Muscle of back (tissue), 11 donors: ENCODE measurements around the gene MYO1B. TPM values are rescaled to one million over a fixed set of nuclear protein-coding genes. Genes with fewer than 3 reads are reported as not detected.

Experiments used
- DNase-seq, 3 donors: peaks; one replicate each; pipeline versions ENCODE4 v3.0.0 to v3.0.0-alpha.2; 2013
- polyA plus RNA-seq, 10 donors: library from polyadenylated mRNA; unstranded; fragments of 120-200 nt; gene quantifications; one replicate each; pipeline ENCODE4 v1.2.1, GENCODE V29; 2013; ENCODE audit not compliant: insufficient read length in 10 of 10

Gene MYO1B
- polyA plus RNA-seq, 10 donors, result 60.1 to 111 (median 85.2) TPM

DNA sequence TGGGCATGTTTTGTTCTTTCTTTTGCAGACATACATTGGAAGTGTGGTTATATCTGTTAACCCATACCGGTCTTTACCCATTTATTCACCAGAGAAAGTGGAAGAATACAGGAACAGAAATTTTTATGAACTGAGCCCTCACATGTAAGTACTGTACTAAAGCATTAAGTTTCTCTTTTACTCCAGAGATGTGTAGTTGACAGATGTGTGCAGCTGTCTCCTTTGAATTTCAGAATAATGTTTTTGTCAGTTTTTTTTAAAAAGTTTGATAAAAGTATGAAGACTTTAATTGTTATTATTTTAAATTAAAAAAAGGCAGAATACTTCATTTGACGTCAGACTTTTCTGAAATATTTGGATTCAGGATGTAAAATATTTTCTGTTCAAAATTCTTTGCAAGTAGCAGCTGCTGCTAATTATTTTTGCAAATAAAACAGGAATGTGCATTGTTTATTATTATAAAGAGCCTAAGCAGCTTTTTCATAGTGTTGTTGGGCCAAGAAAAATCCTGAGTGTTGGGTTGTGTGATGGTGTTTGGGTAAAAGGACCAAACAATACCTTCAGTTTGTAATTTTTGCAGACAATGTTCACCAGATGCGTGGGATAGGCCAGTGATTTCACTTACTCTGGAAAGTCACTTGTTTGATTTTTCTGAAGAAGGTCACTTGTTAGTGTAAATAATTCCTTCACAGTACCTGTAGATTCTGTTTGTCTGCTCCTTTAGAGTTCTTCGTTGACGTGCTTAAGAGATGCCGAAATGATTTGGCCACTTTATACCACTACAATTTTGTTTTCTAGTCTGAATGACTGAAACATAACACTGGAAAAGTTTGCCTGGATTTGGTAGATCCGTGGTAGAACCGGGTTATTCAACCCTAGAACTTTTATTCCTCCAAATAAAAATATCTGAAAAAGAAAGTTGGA lies 51.1 kb downstream of the MYO1B start:
- no peak for DNase-seq

DNA sequence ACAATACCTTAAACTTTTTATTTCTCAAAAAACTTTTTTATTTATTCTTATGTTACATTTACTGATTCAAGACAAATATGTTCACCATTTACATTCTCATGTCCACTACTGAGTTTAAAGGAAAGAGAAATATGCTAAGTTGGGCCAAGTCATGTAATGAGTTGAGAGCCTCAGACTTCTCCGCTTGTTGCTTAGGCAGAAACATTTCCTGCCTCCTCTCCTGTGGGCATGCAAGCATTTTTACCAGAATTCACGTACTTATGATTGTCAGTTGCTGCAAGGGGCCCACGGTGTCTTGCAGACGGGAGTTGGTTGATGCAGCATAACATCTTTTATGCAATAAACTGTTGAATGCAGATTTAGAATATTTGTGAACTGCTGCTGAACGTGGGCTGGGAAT lies 51.8 kb downstream of the MYO1B start:
- DNase-seq, result no peak

DNA sequence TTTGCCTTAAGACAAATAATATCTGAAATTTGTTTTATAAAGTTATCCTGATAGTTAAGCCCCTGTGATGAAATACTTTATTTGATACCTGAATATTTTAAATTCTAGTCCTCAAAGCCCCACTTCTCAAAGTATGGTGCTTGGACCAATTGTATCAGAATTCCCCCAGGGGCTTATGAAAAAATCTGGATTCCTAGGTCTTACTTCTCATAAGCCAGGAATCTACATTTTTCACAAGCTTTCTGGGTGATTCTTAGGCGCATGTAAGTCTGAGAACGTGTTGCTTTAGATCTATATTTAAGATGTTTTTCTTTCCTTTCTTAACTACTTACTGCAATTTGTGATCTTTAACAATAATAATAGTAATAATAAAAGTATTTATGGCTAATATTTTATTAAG lies 53.1 kb downstream of the MYO1B start:
- DNase-seq, result no peak

DNA sequence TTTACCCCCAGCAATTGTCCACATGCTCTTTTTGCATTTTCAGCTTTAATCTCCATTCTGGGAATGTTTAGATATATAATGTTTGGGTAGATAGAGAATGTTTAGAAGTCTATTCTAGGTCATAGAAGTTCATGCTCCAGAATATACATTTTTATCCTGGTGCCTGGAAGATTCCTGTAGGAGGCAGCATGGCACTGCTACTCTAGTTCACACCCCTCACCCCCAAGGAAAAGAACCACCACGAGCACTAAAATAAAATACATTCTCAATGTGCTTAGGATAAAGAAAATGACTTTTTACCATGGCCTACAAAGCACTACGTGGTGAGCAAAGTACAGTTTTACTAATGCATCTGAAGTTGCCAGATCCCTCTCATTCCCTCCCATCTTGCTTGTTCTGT lies 53.8 kb downstream of the MYO1B start:
- DNase-seq, result no peak

DNA sequence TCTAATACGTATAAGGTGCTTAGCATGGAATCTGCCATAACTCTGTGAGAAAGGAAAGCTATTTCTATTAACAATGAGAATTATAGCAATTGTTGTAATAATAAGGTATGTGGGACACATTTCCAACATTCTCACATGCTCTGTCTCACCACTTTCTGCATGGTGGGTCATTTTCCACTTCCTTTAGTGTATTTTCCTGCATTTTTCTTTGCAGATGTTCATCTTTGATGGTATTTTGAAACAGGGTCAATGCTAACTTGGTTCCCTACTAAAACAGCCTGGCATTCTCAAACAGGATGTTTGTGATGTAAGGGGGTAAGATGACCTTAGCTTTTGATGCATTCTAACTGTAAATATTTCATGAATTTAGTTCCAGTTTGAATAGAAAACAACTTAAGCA lies 54.7 kb downstream of the MYO1B start:
- no peak for DNase-seq

DNA sequence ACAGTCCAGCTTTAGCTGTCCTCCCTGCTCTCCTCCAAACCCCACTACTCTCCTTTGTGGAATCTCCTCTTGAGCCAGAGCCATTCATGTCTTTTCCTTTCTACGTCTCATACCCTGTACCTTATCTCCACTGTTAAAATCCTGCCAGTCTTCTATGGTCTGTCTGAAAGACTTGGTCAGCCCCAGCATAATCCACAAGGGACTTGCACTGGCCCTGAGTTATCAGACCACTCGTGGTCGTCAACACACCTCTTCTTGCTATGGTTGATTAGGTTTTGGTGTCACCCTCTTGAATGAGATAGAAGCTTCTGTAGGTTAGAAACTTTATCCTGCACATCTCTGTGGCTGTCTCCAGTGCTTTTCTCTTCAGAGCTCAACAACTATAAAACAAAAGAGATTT lies 56.8 kb downstream of the MYO1B start:
- no peak for DNase-seq

DNA sequence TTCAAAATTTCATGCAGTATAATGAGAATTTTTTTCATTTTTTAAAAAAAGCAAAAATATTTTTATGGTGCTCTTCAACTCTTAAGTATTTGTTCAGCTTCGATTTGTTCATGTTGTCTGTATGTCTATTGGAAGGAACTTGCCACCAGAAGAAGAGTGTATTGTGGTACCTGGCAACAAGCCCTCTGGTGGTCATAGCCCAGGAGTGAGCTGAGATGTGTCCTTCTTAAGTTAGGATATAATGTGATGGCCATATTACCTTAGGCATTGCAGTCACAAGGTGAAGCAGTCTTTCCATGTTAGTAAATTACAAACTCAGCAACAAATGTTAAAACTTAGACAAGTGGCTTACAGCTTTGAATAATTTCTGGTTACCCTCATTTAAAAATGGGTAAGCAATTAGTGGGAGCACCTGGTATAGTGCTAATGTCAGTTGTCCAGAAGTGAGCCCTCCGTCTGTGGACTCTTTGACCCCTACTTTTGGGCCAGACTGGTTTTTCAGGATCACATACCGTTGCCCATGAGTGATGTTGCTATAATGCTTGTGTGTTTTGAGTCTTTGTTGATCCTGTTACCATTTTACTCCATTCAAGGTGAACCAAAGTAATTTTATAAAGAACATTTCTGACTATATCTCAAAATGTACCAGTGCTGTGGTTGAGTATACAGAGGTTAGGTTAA lies 57.4 kb downstream of the MYO1B start:
- DNase-seq, result no peak

DNA sequence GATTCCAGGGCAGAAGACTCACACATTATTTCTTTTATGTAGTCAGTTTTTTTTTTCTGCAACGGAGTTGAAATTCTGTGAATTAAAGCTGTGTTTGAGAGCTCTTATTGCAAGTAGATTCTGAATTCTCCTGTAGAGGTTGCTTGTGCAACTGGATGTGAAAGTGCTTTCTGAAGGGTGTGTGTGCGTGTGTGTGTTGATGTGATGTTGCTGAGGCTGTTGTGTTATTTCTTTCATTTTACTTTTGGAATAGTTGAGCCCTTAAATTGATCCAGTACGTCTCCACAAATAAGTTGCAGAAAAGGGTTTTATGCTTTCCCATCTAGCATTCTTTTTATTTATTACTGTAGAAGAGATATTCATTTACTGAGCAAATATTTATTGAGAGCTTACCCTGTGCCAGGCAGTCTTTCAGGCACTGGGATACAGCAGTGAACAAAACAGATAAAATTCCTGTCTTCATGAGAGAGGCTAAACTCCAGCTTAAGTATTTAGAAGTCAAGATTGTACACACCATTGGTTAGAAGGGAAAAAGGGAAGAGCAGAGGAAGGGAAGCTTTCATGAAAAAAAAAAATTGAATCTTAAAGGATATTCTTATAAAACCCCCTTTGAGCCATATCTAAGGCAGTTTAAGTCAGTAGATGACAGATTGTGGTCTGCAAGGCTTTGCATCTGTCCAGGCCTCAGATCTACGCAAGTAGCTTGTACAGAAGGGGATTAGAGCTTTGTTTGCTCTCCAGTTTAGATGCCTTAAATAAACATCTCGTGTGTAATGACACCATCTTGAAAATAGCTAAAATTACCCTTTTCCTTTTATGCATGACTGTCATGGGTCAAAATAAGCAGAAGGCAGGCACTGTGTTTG lies 58.2 kb downstream of the MYO1B start:
- DNase-seq, result no peak

DNA sequence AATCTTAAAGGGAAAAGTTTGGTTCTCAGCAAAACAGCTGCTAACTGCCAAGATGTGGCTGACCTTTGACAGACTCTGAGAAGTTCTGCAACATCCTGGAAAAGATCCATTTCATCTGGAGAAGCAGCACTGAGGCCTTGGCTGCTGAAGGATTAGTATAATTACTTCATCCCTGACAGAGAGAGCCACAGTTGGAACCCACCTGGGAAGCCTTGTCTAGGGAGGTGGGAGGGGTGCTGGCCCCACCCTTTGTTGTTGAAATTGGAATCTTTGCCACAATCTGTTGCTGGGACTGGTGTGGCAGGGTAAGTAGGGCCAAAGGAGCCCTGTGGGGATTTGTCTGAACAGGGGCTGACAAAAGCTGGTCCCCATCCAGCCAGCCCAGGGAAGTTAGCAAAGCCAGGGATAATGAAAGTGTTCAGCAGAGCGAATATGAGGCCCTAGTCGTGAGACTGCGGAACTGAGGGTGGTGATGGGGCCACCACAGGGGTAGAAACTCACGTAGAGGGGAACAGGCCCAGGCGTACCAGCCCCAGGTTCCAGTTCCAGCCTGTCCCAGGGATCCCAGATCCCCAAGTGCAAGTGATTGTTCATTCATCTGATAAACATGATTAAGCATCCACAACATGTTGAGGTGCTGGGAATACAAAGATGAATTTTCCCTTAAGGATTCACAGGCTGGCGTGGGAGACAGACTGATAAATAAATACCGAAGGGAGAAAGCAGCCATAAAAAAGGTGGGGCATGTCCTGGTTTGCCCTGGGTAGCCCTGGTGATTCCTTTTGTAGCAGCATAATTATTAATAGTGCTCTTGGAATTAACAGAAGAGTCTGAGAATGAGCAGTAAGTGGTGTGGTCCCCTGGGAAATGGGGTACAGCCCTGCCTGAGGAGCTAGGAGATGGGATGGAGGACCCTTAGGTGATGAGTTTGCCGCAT lies 60.0 kb downstream of the MYO1B start:
- peak; percentile 71 to 94 (median 88) for DNase-seq

DNA sequence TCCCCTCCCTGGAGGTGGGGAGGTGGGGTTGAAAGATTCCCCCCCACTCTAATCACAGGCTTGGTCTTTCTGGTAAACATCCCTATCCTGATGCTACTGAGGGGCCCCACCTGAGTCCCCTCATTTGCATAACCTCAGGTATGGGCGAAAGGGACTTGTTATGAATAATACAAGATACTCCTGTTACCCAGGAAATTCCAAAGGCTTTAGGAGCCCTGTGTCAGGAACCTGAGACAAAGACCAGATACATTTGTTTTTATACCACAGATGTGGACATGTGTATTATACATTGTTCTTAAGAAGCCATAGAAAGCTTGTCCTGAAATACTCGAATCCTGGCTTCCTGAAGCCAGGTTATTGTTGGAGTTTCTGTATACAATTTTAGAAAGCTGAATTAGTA lies 62.8 kb downstream of the MYO1B start:
- DNase-seq, result no peak

DNA sequence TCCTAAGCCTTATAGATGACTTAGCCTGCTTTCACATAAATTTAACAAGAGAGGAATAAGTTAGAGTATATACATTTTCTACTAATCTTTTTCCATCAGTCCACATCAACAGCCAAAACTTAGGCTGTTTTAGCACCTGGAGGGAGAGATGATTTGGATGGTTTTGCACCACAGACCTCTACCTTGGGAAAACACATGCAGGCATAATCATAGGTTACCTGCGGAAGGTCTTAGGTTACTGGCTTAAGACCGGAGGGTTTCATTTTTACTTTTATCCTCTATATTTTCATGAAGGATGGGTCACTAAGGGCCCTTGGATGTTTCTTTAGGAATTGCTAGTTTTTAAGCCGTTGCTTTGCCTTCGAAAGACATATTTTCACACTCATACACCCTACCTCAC lies 66.0 kb downstream of the MYO1B start:
- no peak for DNase-seq

DNA sequence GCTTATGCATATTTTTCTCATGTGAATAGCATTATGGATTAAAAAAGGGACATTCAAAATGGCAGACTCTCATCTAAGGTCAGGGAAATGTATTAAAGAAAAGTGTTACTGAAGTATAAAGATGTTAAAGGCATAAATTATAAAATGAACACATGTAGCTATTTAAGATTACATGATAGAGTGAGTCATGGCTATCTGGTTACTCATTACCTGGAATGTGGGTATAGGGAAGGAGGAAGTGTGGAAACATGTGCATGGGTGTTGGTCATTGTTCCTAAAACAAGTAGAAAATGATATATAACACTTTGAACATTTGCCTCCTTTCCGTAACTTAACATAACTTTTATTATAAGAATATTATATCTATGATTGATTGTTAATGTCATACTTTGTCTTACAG lies 66.4 kb downstream of the MYO1B start:
- DNase-seq, result peak in 1 of 3 donors; percentile 55

DNA sequence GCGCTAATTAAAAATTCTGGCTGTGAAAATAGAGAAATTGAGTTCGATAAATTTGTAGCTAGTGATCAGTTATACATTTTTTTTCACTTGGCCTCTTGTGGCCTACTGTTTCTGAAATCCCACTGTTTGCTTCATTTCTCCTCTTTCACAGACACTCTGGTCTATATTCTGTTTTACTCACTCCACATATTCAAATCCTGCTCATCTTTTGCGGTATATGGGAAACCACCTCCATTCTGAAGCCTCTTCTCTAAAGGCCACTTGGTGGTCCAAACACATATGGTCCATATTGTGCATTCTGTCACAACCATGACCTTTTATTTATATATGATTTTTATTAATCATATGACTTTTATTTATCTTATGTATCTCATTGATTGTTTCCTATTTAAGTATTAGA lies 67.0 kb downstream of the MYO1B start:
- DNase-seq, result no peak

DNA sequence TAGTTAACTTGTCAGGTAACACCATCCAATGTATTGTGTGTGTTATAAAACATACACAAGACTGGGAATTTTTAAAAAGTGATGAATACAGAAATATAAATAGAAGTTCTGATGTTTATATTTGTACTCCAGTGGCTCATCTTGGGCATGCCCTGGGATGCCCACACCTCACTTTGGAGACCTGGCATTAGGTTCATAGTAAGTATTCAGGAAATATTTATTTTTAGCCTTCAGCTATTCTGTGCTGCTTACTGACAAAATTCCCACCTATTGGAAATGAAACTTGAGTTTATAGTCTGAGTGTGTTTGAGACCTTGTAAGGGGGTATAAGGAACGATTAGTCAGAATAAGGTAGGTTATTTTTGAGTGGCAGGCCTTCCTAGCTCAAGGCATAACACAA lies 67.5 kb downstream of the MYO1B start:
- DNase-seq, result no peak

DNA sequence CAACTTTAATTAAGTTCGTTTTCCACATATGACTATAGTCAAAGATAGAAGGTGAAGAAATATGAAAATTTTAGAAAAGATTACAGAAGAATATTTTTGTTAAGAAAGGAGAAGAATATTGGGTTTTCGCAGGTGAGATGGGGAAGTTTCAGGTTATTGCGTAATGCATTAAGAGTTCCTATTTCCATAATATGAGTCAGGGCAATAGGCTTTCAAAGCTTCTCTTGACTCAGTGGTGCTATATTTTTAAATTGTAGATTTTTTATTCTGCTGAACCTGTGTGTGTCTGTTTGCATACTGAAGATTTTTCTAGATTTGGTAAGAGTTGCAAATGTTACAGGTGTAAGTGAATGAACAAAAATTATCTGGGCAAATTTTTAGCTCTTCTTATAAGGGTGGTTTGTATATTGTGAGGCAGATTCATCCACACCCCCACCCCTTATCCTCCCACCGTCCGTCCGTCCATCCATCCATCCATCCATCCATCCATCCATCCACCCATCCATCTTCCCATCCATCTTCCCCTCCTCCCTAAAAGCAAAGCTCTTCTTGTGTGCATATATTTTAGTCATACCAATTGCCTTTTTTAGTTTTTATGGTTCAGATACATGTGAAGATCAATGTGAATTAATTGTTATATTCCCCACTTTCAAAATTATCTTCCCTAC lies 69.6 kb downstream of the MYO1B start:
- no peak for DNase-seq

DNA sequence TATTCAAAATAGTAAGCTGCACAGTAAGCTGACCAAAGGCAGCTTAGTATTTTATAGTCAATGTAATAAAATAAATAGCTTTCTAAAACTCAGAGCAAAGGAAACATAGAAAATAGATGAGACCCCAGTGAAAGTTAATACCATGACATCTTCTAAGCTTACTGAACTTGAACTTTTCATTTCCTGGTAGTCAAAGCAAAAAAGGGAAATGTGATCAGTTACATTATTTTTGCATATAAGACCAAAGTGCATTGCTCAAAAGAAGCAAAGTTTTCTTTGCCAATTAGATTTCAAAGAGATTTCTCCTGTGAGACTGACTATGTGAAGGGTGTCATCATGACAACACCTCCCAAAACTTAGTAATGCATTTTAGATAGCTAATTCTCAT lies 70.2 kb downstream of the MYO1B start:
- DNase-seq, result no peak

DNA sequence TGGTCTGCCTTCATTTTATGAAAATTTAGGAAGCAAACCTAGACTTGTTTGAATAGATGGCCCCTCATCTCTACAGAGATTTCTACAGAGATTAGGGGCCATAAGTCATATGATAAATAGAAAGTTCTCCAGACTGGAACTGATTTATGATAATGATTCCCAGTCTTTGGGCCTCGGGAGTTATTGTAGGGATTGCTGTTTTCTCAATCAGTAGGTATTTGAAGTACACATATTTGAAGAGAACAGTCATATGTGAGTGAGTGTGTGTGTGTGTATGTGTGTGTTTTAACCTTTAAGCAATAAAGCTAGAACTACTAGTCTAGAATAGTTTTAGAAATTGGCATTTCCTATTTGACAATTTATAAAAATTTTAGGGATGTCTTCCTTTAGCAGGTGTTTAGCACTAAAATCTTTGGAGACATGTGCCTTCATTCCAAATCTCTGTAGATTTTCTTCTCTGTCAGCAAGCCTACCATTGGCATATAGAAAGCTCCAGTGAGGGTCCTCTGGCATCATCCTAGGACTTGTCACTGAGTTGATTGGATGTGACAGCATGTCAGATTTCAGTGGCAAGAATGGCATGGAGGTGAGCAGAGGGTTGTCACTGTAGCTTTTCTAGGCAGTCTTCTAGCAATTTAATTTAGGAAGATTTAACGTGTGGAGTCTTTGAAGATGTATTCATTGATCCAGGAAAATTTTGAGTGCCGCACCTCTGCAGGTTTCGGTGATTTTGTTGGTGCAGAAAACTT lies 71.2 kb downstream of the MYO1B start:
- DNase-seq, result no peak

DNA sequence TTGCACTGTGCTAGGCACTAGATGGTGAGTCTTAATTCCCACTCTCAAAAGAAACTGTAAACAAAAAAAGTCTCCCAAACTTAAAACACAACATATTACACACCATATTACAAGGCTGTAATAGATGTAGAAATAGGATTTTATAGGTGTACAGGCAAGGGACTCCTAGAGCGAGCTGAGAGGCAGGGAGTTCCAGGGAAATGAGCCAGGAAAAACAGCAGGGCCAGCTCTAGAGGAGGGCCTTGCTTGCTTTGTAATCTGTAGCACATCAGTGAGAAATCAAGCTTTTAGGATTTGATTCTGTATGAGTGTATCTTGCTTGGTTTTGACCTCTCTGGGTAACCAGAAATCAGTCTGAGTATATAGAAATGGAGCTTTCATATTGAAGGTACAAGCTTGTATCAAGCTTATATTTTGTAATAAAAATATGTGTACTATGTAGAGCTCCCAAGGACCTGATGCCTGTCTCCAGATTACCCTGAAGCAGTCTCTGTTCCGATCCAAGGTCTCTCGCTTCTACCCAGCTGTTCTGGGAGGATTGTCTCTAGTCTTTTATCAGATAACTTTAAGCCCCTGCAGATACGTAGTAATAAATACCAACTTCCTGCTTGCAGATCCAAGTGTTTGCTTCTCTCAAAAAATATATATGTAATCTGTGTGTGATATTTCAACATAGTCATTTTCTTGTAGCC lies 73.0 kb downstream of the MYO1B start:
- DNase-seq, result peak; percentile 57 to 79 (median 64)

DNA sequence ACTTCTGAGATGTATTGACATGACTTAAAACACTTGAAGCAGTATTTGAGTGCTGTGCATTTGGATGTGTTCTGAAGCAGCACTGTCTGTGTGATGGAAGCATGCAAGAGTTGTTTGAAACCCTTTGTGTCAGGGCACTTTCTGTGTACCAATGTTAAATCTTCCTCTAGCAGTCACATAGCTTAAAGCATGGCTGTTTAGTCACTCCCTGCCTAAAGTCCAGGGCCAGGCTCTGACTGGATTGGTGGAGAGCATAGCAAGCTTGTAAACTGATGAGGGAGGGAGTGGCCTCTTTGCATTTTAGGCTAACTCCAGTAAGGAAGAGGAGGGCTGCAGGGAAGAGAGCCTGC lies 73.5 kb downstream of the MYO1B start:
- DNase-seq, result peak; percentile 62 to 78 (median 62)
